ENCODE measurements around the gene FABP6.

FABP6 gene

GRCh38 chr5:160263326-160263855 lies 34.1 kb downstream of the FABP6 start:
- DNase-seq: no peak

- DNase-seq: no peak
These were observed 36.7 kb downstream of the FABP6 start for GRCh38 chr5:160266044-160266443.

GRCh38 chr5:160266752-160267345 lies 37.5 kb downstream of the FABP6 start:
- DNase-seq: no peak

DNA sequence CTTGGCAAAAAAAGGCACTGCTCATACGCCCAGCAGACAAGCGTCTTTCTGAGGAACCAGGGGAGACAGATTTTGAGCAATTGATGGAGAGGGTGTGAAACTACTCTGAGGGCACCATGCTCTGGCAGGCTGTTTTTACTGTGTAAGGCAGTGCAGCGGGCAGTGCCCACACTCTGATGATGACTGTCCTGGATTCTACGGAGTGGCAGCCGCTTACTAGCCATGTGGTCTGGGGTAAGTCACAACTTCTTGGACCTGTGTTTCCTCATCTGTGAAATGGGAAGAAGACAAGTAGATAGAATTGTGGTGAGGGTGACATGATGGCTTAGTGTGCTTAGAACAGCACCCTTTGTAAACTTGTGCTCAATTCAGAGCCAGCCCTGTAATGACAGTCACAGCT lies 38.8 kb downstream of the FABP6 start:
- no peak for DNase-seq

DNA sequence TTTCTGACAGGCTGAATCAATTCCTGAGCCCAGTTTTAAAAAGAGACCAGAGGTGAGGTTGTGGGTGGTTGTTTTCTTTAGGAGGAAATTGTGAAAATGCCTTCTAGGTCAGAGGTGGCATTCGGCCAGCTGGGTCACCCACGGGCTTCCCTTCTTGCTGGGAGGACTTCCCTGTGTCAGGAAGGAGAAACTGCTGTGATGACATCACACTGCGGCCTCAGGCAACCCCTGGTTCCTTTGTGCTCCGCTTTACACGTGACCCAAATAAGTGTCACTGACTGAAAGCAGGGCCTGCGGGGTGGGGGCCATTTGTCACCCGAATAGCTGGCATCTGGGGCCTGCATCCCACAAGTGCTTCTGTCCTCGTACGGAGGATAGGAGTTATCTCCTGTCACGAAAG lies 39.7 kb downstream of the FABP6 start:
- DNase-seq: no peak

GRCh38 chr5:160270704-160271103 lies 41.4 kb downstream of the FABP6 start:
- no peak for DNase-seq

- peak; percentile 54 for DNase-seq
These were observed 42.1 kb downstream of the FABP6 start for GRCh38 chr5:160271396-160271795.

GRCh38 chr5:160271836-160272235 lies 42.5 kb downstream of the FABP6 start:
- DNase-seq: no peak

DNA sequence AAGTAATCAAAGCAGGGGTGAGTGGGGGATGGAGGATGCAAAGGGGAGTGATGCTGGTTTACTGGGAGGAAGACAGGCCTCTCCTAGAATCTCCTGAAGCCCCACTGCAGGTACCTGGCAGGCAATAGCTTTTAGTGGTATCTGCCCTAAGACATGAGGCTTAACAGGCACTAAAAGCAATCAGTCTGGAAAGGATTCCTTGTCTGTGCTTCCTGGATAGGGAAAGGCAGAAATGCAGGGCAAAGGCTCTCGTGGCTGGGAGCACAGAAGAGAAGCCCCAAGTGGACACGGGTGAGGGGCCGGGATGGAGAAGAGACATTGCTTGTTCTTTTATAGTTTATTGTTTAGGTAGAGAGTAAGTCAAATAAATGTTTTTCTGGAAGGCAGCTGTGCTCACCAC lies 43.0 kb downstream of the FABP6 start:
- DNase-seq: peak; percentile 25

GRCh38 chr5:160272889-160273288 lies 43.6 kb downstream of the FABP6 start:
- DNase-seq: peak; percentile 25

GRCh38 chr5:160274483-160274931 lies 45.2 kb downstream of the FABP6 start:
- DNase-seq: no peak

- no peak for DNase-seq
These were observed 49.0 kb downstream of the FABP6 start for GRCh38 chr5:160278343-160278742.

DNA sequence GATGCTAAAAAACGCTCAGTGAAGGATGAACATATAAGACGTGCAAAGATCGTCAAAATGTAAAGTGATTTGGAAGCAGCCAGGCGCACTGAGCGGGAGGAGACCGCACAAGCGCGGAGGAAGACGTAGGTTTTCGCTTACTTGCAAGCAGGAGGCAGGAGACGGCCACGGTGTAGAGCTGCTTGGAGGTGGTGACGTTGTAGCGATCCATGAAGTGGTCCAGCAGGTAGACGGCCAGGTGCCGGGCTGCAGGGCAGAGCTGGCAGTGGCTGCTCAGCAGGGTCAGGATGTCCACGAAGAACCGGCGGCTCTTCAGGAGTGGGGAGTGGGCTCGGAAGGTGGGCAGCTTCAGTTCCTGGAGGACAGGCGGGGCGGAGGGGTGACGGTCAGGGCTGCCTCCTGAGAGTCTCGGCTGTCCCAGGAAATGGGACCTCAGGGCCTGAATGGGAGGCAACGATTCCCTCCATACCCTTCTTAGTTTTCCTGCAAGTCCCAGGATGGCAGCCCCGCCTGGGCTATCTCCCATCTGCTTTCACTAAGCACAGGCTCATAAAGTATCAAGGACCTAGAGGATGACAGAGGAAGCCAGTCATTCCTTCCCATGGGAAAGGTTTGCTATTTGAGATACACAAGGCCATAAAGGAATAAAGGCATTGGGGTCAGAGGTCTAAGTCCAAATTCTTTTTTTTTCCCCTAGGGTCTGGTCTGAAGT lies 51.2 kb downstream of the FABP6 start:
- DNase-seq: no peak

DNA sequence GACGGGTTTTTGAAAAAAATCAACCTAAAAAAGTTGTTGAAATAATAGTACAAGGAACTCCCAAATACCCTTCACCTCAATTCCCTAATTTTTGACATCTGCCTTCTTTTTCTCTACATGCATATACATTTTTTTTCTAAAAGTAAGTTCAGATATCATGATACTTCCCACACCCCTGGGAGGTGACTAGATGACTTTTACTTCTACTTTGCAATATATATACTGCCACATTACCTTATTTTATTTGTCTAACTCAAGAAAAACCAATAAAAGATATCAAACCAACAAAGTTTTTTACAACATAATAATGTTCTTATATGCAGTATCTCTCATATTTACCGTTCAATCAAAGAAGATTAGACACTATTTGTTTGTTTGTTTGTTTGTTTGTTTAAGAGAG lies 52.0 kb downstream of the FABP6 start:
- DNase-seq: no peak

DNA sequence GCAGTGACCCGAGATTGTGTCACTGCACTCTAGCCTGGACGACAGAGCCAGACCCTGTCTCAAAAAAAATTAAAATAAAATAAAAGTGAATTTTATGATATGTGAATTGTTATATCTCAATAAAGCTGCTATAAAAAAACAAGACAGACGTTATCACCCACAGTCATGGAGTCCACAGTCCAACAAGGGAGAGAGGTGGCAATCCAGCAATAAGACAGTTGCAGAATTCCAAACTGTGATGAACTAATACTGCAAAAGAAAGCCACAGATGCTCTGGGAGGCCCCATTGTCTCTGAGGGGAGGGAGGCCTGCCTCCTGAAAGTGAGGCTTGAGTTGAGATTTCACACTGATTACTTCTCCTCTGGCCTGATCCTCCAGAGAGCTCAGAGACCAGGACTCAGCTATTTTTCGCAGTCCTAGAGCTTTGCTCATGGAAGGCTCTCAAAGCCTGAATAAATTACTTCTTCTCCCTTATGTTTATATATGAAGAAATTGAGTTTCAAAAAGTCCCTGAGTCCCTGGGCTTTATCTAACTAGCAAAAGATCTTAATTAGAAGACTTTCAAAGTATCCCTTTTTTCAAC lies 55.1 kb downstream of the FABP6 start:
- no peak for DNase-seq

- DNase-seq: no peak
These were observed 56.0 kb downstream of the FABP6 start for GRCh38 chr5:160285316-160285715.

GRCh38 chr5:160286947-160287346 lies 57.6 kb downstream of the FABP6 start:
- no peak for DNase-seq

DNA sequence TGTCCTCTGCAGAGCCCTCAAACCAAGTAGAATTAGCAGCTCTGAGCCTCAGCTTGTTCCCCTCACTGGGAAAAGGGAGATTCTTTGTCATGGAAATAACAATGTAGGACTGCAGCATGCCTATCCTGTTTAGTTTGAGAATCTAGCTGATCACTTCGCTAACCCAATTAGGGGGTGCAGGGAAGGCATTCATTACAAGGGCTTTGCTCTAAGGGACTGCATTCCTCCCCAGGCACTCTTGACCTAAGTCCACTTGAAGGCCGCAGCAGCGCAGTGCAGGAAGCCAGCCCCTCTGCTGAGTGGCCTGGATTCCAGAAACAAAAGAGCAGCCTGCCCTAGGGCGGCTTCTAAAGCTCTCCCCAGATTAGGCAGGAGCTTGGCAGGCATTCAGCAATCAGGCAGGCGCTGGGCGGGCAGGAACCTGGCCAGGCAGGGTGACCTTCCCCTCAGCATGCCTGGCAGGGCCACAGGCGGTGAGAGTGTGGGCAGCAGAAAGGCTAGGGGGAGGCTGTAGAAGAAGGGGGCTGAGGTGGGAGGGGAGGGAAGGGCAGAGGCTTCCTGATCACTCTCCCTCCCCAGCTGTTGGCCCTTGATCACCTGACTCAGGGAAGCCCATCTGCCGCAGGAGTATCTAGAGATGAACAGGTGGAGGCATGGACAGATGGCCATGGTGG lies 58.2 kb downstream of the FABP6 start:
- peak; percentile 59 for DNase-seq
